Neural crest cell (in vitro differentiated cells): ENCODE data around the gene XAGE2. TPM values are rescaled to one million over a fixed set of nuclear protein-coding genes. Genes with fewer than 3 reads are reported as not detected.

Experiments used
- DNase-seq: peaks from one replicate; pipeline ENCODE4 v3.0.0; 2021; ENCODE audit warnings: low read depth, mixed read lengths, low spot score
- H3K27ac Mint-ChIP-seq: one replicate; pipeline ENCODE4 v1.8.0; 2021; ENCODE audit warnings: mild to moderate bottlenecking, mixed read lengths; ENCODE audit not compliant: unreplicated experiment
- H3K27me3 Mint-ChIP-seq: 2 replicates; pipeline ENCODE4 v1.8.0; 2021; ENCODE audit warnings: low read depth, mild to moderate bottlenecking, mixed read lengths
- H3K36me3 Mint-ChIP-seq: 2 replicates; pipeline ENCODE4 v1.8.0; 2021; ENCODE audit warnings: low read depth, mild to moderate bottlenecking, mixed read lengths
- H3K4me1 Mint-ChIP-seq: 2 replicates; pipeline ENCODE4 v1.8.0; 2021; ENCODE audit warnings: mixed read lengths
- H3K4me3 Mint-ChIP-seq: one replicate; pipeline ENCODE4 v1.8.0; 2021; ENCODE audit warnings: mild to moderate bottlenecking, mixed read lengths
- H3K9me3 Mint-ChIP-seq: 2 replicates; pipeline ENCODE4 v1.8.0; 2021; ENCODE audit warnings: mixed read lengths
- total RNA-seq: library from RNA; stranded (reverse); gene quantifications from 2 replicates; pipeline ENCODE4 v1.2.1, GENCODE V29; 2021
- TF ChIP-seq, protein P1 (sequence below): fragments of 200-600 bp; sonication (generic); conservative IDR thresholded peaks from 2 replicates; pipeline ENCODE4 v1.5.0; 2021; ENCODE audit warnings: antibody characterized with exemption, mild to moderate bottlenecking

The XAGE2 gene
- total RNA-seq, 1 donor from 2014 or later, result not detected

DNA sequence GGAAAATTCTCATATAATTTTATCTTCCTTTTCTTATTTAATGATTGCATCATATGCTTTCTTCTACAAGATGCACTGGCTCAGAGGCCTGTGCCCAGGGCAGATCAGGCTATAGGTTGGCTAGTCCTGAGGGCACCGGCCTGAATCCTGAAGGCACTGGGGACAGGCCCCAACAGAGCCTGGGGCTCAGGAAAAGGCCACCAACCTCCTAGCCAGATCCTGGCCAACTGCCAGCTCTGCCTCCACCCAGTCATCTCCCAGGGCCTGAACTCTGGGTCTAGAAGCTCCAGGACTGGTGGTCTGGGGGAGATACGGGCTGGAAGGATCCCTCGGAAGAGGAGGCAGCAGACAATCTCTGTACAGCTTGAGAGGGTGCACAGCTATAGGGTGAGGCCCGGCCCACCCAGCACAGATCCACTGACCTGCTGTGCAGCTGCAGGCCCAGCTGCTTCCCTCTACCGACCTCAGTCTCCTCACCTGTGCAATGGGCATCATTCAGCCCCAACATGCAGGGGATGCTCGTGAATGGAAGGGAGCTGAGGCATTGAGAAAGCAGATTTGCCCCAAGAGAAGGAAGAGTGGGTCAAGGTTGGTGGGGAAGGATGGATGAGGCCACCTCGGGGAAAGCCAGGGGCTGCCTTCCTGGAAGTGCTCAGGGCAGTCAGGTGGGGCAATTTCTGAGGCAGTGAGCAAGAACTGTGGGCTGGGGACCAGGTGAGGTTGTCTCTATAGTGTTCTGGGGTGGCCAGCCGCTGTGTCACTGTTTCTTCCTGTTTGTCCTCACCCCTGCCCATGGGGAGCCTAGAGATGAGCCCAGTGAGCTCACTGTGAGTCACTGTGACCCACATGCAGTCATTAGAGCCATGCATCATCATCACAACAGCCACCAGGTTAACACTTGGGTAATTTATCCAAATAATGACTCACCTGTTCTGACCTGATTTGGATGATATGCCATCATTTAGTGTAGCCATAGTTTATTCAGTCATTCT, 22.4 kb upstream of the XAGE2 start:
- Mint-ChIP-seq H3K4me3 (no peak overlapping the region), H3K36me3 (no peaks in the 10 kb centered on the region), H3K4me1 (no peaks in the 10 kb centered on the region), H3K9me3 (peaks cover 6% of the 10 kb centered on the region), H3K27ac (no peak overlapping the region), H3K27me3 (peaks cover 3% of the 10 kb centered on the region)
- no peak for DNase-seq
- TF ChIP-seq, protein P1, sequence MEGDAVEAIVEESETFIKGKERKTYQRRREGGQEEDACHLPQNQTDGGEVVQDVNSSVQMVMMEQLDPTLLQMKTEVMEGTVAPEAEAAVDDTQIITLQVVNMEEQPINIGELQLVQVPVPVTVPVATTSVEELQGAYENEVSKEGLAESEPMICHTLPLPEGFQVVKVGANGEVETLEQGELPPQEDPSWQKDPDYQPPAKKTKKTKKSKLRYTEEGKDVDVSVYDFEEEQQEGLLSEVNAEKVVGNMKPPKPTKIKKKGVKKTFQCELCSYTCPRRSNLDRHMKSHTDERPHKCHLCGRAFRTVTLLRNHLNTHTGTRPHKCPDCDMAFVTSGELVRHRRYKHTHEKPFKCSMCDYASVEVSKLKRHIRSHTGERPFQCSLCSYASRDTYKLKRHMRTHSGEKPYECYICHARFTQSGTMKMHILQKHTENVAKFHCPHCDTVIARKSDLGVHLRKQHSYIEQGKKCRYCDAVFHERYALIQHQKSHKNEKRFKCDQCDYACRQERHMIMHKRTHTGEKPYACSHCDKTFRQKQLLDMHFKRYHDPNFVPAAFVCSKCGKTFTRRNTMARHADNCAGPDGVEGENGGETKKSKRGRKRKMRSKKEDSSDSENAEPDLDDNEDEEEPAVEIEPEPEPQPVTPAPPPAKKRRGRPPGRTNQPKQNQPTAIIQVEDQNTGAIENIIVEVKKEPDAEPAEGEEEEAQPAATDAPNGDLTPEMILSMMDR, result no peak

DNA sequence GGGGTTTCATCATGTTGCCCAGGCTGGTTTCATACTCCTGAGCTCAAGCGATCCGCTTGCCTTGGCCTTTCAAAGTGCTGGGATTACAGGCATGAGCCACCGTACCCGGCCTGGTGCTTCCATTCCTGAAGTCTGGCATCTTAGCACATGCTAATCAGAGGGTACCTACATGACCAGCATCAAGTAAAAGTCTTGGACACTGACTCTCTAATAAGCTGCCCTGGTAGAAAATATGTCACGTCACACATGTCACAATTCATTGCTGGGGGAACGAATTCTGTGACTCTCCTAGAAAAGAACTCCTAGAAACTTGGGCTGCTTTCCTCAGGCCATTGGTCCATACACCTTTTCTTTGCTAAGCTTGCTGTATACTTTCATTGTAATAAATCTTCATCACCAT, 19.1 kb upstream of the XAGE2 start:
- peaks cover under 1% of the 10 kb centered on the region for H3K9me3 Mint-ChIP-seq
- H3K4me3 Mint-ChIP-seq, result no peak overlapping the region
- no peaks in the 10 kb centered on the region for H3K36me3 Mint-ChIP-seq
- H3K27ac Mint-ChIP-seq, result no peak overlapping the region
- no peaks in the 10 kb centered on the region for H3K27me3 Mint-ChIP-seq
- TF ChIP-seq, protein P1, result no peak
- H3K4me1 Mint-ChIP-seq, result no peaks in the 10 kb centered on the region
- DNase-seq, result no peak

DNA sequence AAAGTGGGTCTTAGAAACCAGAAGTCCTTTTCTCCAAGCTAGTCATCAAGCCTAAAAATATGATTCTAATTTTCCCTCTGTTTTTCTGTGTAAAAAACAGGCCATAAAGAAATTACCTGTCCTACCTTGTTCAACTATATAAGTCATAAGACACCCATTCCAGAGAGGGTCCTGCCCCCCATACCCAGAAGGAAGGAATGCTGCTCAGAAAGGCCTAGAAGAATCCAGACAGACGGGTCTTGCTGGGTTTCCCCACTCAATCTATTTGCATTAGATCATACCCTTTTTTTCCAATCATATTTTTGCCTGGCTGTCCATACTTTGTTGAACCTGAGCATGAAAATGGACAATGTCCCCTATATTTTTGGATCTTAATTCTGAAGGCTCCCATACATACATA, 16.3 kb upstream of the XAGE2 start:
- H3K27me3 Mint-ChIP-seq, result no peaks in the 10 kb centered on the region
- no peak for DNase-seq
- H3K36me3 Mint-ChIP-seq, result no peaks in the 10 kb centered on the region
- H3K4me1 Mint-ChIP-seq, result no peaks in the 10 kb centered on the region
- no peak overlapping the region for H3K4me3 Mint-ChIP-seq
- no peaks in the 10 kb centered on the region for H3K9me3 Mint-ChIP-seq
- H3K27ac Mint-ChIP-seq, result no peak overlapping the region
- TF ChIP-seq, protein P1, result no peak

DNA sequence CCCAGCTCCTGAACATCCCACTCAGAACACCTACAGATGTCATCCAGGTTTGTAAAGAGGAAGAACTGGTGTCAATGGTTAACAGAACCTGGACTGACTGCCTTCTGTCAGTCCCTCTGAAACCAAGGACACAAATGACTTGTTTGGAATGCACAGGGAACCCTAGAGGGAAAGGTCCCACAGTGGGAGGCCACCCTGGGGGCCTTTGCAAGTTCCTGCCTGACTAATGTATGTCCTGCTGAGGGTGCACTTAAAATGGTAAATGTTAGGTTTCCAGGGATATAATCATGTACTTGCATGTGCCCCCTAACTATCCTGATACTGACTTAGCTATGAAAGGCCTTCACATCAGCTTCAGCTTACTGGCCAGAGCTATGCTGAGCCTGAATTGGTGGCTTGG, 15.0 kb upstream of the XAGE2 start:
- Mint-ChIP-seq H3K36me3 (no peaks in the 10 kb centered on the region), H3K27me3 (no peaks in the 10 kb centered on the region), H3K4me3 (no peak overlapping the region), H3K27ac (no peak overlapping the region), H3K9me3 (no peaks in the 10 kb centered on the region), H3K4me1 (no peaks in the 10 kb centered on the region)
- no peak for DNase-seq
- TF ChIP-seq, protein P1, result no peak

DNA sequence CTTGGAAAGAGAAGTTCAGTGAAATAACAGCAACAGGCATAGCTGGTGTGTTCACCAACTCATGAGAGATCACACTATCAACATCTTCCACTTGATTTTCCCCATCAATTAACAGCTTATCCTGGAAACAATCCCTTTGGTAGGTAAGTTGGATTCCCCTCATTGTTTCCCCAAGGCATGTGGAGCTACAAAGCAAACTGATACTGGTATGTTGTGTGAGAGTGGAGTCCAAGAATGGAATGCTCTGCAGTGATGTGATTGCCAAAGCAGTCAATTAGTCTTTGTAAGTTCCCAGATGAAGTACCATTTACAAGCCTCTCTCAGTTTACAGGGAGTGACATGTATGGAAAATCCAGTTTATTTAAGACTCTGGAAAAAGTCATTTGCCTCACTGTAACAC, 13.7 kb upstream of the XAGE2 start:
- no peaks in the 10 kb centered on the region for H3K36me3 Mint-ChIP-seq
- no peak for DNase-seq
- H3K4me1 Mint-ChIP-seq, result no peaks in the 10 kb centered on the region
- H3K9me3 Mint-ChIP-seq, result no peaks in the 10 kb centered on the region
- TF ChIP-seq, protein P1, result no peak
- no peak overlapping the region for H3K4me3 Mint-ChIP-seq
- H3K27ac Mint-ChIP-seq, result no peak overlapping the region
- H3K27me3 Mint-ChIP-seq, result peaks cover 5% of the 10 kb centered on the region
